Measurements from ENCODE around the gene TTPAL. TPM values are rescaled to one million over a fixed set of nuclear protein-coding genes. Genes with fewer than 3 reads are reported as not detected.

TTPAL gene
- total and polyA plus RNA-seq, 9 of the 15 experiments (the other 6 are each of a cell fraction or from before 2014, with no cell fraction given) = 1.1 to 7.0 (median 2.6) TPM

- WGBS (ENCODE audit: insufficient coverage, low coverage, missing lambda C conversion rate) = 22% methylated on average over 6 of the region's 6 CpGs
- no peaks in the 10 kb centered on the region for H3K9me1 ChIP-seq (ENCODE audit: control insufficient read depth, insufficient read depth, low read length)
- H3K9ac ChIP-seq (ENCODE audit: insufficient read depth in 1 of 2, low read depth in 2 of 2, low read length in 2 of 2) = no peak overlapping the region
- TF ChIP-seq CTCF (IDR thresholded peaks at IDR 0.05 in 2 of 3, conservative IDR thresholded peaks at IDR 0.05 in 1 of 3; ENCODE audit: insufficient read depth in 2 of 3, low read depth in 1 of 3, low read length in 3 of 3) (peak in 1 of 3 experiments; percentile 7; a peak in 1 of 6 replicates), TBL1XR1 (IDR thresholded peaks at IDR 0.05; ENCODE audit: low read length in 2 of 2) (no peak)
- no peak overlapping the region for H3K27ac ChIP-seq (ENCODE audit: extremely low read depth, low read depth, low read length)
- no peak overlapping the region for H2AFZ ChIP-seq (ENCODE audit: low read depth, low read length)
- H3K4me2 ChIP-seq (ENCODE audit: insufficient read depth, low read length) = no peak overlapping the region
- ChIA-PET CTCF (ENCODE audit: low intra/inter-chr PET ratio) (interaction anchor here (0.6 to 6.2 kb wide), 6 partner anchors 73 to 344 kb away, joined by 3 to 54 read pairs (median 6); no protein-coding TSS in a partner anchor), POLR2A (interaction anchor here (0.5 to 1.6 kb wide), 4 partner anchors 9 to 1074 kb away, joined by 3 to 5 read pairs (median 3); no protein-coding TSS in a partner anchor)
- H3K4me1 ChIP-seq (replicated peaks in 1 of 2; ENCODE audit: control insufficient read depth in 2 of 2, insufficient read depth in 2 of 2, low read length in 2 of 2) = peaks cover 0 to 4% of the 10 kb centered on the region in 2 experiments; a peak in 2 of 5 replicates
- H3K4me3 ChIP-seq = no peak overlapping the region
- H3K36me3 ChIP-seq (ENCODE audit: control insufficient read depth, insufficient read depth, low read length) = no peaks in the 10 kb centered on the region
- H3K9me3 ChIP-seq (replicated peaks; ENCODE audit: control insufficient read depth, insufficient read depth, low read depth, low read length) = no peaks in the 10 kb centered on the region
- H3K27me3 ChIP-seq (ENCODE audit: control insufficient read depth in 2 of 2, insufficient read depth in 2 of 2, low read length in 2 of 2) = peaks cover 7 to 28% of the 10 kb centered on the region in 2 experiments; a peak in 3 of 5 replicates
- ATAC-seq (no peak; the same call in 2 of the 3 replicates), DNase-seq (ENCODE audit: extremely low read depth in 1 of 4, low spot score in 3 of 4) (no peak), FAIRE-seq (no peak)
- no peaks in the 10 kb centered on the region for H3K79me2 ChIP-seq (ENCODE audit: control insufficient read depth, insufficient read depth, low read length)
- intact Hi-C loops (cut with micrococcal nuclease) = loop anchor here (1.0 to 10.0 kb wide), 3 partner anchors 73 to 346 kb away; no protein-coding TSS in a partner anchor
- no TSS peak for BruUV-seq (replicated peaks)
- no peaks in the 10 kb centered on the region for H4K20me1 ChIP-seq (replicated peaks; ENCODE audit: control insufficient read depth, insufficient read depth, low read length)
- in situ Hi-C loops (cut with MboI) = loop anchor here (5.0 to 10.0 kb wide), 2 partner anchors 74 to 246 kb away; partner anchors contain the start of gene OSER1
Observed at GRCh38 chr20:44461142-44461802, 14.4 kb upstream of the TTPAL start.

Measured in K562 (cell line).